HG02970 (cell line): ENCODE data around the gene NADSYN1.
"Not testable (repeated sequence)": the region's sequence is repeated elsewhere in the genome, so short reads cannot be mapped to it uniquely, and the experiment has no call there.

Source experiments
- ATAC-seq: cut with Tn5 transposase; IDR thresholded peaks from one replicate; pipeline ENCODE4 v1.9.1; 2021; ENCODE audit warnings: mild to moderate bottlenecking, moderate library complexity, moderate number of reproducible peaks; ENCODE audit not compliant: unreplicated experiment, low FRiP score

Gene NADSYN1

DNA sequence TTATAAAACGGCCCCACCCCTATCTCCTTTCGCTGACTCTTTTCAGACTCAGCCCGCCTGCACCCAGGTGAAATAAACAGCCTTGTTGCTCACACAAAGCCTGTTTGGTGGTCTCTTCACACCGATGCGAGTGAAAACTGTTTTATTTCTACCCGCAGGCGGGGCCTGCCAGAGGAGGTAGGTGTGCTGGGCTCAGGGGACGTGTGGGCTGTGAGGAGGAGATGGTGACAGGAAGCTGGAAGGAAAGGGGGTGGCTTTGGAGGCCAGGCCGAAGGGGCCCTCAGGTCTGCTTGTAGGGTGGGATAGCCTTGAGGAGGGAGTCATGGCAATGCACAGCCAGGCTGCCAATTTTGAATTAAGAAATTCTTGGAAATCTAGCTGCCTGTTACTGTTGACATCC is 52.8 kb downstream of the NADSYN1 start:
- ATAC-seq, result no peak

DNA sequence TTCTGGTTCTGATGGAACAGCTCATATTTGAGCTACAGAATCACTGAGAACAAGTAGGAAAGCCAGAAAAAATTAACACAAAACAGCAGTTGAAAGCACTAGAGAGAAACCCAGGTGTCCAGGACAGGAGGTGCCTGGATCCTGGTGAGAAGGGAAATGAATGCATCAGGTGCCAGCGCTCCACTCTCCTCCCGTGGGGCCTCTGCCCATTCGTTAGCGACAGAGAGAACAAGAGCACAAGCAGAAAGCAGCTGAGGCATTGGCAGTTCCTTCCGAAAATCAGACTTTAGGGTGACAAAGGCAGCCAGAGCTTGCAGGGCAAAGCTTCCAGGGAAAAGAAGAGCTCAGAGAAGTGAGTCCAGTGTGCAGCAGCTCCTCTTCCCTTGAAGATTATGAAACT is 54.1 kb downstream of the NADSYN1 start:
- no peak for ATAC-seq

DNA sequence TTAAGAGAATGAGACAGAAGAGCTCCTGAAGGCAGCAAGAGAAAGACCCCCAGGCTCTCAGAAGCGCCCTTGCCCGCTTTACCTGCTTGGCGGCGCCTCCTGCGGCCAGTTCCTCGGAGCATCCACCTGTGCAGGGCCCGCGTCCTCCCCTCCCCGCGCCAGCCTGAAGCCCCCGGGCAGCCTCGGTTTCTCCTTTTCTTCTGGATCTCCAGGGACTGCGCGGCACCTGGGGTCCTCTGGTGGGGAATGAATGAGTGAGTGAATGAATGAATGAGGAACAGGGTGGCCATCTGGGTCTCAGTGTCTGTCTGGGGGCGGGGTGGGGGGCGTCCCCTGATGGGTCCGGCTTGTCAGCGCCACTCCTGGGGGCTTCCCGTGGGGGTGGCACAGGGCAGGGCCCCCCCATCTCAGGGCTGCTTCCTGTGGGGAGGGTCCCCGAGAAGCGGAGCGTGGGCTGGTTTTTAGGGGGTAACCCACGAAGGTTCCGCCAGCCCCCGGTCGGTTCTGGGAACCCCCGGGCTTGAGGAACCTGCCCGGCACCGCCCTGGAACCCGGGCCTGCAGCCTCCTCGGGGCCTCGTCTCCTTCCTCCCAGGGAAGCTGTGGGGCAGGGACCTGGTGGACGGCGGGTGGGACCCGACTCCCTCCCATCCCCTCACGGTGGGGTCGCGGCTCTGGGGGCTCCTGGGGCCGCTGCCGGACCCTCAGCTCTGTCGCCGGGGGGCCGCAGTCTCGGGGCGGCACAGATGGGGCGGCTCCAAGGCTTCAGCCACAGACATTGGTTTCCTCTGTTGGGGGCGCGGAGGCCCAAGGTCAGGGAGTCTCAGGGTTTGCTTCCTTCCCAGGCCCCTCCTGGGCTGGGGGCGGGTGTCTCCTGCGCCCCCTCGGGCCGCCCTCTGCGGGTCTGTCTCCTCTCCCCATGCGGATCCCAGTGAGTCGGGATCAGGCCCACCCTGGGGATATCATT is 65.8 kb downstream of the NADSYN1 start:
- ATAC-seq, result no peak

DNA sequence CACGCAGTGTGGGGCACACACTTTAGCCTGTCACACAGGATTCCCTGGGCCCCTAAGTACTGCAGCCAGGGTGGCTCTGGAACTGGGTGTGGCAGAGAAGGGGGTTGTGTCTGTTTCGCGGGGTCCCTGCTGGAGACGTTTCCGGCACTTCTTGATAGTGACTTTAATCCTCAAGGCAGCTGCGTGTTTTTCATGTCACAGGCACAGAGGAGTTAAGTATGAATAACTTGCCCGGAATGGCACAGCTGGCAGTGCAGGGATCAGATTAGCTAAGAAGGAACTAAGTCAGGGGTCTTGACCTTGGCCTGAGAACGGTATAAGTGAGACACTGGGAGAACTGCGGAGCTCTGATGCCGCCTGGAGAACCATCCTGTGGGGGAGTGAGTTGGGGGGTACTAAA is 66.5 kb downstream of the NADSYN1 start:
- no peak for ATAC-seq

DNA sequence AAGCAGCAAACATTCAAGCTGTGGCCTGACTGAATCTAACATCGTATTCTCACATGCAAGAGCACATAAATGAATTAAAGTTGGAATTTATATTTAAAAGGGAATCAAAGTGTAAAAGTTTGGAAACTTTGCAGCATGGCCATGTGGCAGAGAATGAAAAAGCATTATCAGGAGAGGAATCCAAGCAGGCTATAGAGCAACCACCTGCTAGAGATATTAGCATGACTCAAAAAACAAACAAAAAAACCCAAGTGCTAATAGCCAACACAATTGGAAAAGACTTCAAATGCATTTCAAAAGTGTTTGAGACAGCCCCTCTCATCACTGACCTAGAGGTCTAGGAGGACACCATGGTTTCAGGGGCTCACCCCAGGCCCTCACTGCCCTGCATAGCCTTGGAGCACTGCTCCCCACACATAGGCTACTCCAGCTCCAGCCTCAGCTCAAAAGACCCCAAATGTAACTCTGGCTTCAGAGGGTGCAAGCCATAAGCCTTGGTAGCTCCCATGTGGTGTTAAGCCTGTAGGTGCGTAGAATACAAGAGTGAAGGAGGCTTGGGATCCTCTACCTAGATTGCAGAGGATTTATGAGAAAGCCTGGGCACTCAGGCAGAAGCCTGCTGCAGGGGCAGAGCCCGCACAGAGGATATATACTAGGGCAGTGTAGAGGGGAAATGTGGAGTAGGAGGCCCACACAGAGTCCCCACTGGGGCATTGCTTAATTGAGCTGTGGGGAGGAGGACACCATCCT is 72.4 kb downstream of the NADSYN1 start:
- ATAC-seq, result no peak

DNA sequence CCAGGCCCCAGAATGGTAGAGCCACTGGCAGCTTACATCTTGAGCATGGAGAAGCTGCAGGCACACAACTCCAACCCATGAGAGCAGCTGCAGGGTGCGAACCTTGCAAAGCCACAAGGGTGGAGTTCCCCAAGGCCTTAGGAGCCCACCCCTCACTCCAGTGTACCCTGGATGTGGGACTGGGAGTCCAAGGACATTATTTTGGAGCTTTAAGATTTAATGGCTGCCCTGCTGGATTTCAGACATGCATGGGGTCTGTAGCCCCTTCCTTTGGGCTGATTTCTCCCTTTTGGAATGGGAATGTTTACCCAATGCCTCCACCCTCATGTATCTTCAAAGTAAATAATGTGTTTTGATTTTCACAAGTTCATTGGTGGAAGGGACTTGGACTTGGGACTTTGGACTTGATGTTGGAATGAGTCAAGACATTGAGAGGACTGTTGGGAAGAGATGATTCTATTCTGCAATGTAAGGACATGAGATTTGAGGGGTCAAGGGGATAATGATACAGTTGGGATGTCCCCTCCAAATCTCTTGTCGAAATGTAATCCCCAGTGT is 73.0 kb downstream of the NADSYN1 start:
- ATAC-seq, result no peak

DNA sequence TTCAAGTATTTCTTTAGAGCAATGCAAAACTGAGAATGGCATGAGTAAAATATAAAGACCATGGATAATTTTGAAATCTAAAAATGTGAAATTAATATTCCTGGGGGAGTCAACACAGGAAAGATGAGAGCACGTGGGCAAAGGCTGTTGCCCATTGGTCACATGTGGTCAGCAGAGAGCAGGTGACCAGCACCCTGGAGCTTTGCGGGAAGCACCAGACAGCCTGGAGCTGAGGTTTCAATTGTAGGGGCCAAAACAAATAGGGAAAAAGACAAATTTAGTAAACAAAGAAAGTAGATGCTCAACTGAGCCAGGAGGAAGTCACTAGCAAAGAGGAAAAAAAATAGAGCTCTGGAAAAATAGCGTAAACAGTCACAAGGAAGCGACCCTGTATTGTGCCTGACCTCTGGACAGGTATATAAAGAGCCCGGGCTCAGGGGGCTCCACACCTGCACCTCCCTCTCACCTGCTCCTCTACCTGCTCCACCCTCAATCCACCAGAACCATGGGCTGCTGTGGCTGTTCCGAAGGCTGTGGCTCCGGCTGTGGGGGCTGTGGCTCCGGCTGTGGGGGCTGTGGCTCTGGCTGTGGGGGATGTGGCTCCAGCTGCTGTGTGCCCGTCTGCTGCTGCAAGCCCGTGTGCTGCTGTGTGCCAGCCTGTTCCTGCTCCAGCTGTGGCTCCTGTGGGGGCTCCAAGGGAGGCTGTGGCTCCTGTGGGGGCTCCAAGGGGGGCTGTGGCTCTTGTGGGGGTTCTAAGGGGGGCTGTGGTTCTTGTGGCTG is 74.0 kb downstream of the NADSYN1 start, which contains the start of gene KRTAP5-7:
Gene KRTAP5-7 (plus strand): TSS at position 472 of the 780 bp plus-strand sequence. CDS start 34 bp downstream, at position 506.
- not testable (repeated sequence) for ATAC-seq

DNA sequence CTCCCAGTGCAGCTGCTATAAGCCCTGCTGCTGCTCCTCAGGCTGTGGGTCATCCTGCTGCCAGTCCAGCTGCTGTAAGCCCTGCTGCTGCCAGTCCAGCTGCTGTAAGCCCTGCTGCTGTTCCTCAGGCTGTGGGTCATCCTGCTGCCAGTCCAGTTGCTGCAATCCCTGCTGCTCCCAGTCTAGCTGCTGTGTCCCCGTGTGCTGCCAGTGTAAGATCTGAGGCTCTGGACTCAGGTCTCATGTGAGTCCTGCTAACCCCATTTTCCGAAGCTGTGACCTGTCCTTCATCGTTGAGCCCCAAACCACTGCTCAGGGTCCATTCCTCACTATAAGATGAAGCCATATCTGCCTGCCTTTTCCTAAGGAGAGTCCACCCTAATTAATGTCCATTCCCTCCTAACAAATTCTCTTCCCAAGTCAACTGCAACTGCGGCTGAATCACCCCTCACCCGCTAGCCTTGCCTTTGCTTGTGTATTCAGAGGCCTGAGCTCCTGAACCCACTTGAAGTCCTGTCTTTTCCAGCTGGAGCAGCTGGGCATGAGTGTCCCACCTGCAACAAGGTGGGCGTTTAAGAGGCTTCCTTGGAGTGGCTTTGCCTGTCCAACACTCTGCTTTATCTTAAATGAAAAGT is 74.7 kb downstream of the NADSYN1 start:
- ATAC-seq, result no peak

DNA sequence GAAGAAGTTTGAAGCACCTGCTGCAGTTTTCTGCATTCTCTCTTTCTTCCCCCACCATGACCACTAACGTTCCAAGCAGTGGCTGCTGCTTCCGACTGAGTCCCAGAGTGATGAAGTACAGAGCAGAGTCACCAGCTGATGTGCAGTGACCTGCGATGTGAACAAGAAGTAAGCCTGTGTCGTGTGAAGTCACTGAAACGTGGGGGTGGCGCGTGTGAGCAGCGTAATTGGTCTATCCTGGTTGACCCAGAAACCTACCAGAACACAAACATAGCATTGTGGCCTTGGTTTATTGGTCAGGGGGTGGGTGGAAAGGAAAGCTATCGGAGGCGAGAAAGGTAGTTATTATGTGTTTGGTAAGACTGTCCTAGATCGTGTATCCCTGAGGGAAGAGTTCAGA is 77.6 kb downstream of the NADSYN1 start:
- ATAC-seq, result no peak

DNA sequence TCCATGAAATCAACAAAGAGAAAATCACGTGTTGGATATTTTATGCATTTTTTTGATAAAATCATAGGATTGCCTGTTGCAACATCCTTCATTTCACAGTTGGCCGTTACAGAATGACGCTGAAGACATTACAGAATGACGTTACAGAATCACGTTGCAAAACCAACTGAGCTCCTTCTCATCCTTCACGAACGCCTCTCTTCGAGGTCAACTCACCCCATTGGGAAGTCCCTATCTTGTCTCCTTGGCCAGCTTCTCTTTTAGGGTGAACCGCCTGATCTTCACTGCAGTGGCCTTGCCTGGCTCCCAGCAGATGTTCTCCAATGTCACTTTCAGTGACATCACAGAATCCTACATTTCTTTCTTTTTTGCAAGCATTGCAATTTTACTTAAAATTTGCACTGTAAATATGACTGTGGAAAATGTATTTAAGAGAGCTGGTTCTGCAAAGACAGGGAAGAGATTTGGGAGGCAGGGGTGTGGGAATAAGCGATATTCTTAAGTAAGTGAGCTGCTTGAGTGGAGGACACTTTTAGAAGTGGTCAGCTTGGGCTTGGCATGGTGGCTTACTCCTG is 79.1 kb downstream of the NADSYN1 start:
- ATAC-seq, result no peak

DNA sequence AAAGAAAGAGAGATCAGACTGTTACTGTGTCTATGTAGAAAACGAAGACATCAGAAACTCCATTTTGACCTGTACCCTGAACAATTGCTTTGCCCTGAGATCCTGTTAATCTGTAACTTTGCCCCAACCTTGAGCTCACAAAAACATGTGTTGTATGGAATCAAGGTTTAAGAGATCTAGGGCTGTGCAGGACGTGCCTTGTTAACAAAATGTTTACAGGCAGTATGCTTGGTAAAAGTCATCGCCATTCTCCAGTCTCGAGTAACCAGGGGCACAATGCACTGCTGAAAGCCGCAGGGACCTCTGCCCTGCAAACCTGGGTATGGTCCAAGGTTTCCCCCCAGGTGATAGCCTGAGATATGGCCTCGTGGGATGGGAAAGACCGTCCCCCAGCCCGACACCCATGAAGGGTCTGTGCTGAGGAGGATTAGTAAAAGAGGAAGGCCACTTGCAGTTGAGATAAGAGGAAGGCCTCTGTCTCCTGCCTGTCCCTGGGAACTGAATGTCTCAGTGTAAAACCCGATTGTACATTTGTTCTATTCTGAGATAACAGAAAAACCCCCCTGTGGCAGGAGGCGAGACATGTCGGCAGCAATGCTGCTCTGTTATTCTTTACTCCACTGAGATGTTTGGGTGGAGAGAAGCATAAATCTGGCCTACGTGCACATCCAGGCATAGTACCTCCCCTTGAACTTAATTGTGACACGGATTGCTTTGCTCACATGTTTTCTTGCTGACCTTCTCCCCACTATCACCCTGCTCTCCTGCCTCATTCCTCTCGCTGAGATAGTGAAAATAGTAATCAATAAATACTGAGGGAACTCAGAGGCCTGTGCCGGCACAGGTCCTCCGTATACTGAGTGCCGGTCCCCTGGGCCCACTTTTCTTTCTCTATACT is 82.0 kb downstream of the NADSYN1 start:
- not testable (repeated sequence) for ATAC-seq

DNA sequence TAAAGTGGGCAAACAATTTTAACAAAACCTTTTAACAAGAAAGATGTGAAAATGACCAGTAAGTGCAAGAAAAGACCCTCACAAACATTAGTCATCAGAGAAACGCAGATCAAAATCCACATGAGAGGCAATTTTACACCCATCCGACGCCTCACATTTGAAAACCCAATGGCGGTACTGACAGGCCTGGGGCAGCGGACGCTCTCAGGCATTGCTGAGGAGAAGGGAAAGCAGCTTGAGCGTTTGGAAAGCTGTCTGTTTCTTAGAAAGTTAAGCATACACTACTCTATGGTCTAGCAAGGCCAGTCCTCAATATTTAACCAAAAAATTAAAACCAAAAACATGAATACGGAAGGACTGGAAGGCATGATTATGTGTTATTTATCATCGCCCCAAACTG is 82.8 kb downstream of the NADSYN1 start:
- no peak for ATAC-seq

DNA sequence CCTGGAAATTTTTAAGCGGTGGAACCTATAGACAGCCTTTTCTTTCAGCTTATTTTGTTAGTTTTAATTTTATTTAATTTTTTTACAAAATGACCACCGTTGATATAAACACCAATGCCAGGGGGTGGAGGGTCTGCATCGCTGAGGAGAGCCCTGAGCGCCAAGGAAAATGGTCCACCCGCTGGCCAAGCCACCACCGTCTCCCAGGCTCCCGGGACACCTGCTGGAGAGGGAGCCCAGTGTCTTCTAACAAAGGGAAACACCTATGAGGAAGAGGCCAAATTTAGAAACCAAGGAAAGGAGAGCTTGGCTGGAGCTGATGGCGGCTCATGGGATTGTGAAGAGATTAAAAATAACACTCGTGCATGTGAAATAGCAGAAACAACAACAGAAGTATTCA is 84.5 kb downstream of the NADSYN1 start:
- ATAC-seq, result no peak

DNA sequence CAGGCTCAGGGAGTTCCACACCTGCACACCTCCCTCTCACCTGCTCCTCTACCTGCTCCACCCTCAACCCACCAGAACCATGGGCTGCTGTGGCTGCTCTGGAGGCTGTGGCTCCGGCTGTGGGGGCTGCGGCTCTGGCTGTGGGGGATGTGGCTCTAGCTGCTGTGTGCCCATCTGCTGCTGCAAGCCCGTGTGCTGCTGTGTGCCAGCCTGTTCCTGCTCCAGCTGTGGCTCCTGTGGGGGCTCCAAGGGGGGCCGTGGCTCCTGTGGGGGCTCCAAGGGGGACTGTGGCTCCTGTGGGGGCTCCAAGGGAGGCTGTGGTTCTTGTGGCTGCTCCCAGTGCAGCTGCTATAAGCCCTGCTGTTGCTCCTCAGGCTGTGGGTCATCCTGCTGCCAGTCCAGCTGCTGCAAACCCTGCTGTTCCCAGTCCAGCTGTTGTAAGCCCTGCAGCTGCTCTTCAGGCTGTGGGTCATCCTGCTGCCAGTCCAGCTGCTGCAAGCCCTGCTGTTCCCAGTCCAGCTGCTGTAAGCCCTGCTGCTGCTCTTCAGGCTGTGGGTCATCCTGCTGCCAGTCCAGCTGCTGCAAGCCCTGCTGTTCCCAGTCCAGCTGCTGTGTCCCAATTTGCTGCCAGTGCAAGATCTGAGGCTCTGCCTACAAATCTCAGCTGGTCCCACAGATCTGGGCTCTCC is 85.1 kb downstream of the NADSYN1 start, which contains the start of gene KRTAP5-8:
Gene KRTAP5-8 (plus strand): TSS at position 49 of the 689 bp plus-strand sequence. CDS start 31 bp downstream, at position 80.
- ATAC-seq, result not testable (repeated sequence)

DNA sequence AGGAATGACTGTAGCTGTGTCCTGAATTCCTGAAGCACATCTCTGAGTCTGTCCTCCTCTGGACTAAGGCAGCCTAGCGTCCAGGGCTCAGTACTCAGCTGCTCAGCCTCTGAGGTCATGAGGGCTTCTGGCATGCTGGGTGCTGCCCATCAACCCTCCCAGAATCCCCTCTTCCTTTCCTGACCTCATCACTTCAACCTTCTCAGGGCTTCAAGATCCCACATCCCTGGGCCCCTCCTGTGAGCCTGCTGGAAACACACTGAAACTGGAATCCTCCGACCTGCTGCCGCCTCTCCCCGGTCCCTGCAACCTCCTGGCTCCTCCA is 85.6 kb downstream of the NADSYN1 start:
- no peak for ATAC-seq

DNA sequence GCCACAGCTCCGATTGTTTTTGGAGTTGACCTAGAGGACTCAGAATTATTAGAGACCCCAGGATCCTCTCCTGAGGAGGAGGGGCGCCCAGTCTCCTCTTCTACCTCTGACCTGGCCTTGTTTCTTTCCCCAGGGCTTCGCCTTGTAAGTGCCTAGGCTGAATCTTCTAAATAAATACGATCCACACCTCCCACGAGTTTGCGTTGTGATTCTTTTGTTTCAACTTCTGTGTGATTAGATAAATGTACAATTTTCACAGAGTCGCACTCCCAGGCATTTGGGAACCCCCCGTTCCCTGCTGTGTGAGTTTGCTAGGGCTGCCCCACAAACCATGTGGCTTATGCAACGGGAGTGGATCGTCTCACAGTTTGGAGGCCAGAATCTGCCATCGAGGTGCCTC is 86.0 kb downstream of the NADSYN1 start:
- no peak for ATAC-seq

DNA sequence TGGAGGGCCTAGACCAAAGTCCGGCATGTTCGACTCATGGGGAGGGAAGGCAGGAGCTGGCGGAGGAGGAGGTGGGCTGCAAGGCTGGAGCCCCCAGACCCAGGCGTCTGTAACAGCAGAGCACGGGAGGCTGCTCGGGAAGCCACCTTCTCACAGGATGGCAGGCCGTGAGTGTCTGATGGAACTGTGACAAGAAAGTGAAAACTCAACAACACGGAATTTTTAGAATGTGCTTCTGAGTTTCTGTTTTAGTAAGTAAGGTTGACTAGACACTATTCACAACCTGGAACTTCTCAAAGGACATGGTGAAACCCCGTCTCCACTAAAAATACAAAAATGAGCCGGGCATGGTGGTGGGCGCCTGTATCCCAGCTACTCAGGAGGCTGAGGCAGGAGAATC is 87.0 kb downstream of the NADSYN1 start:
- ATAC-seq, result not testable (repeated sequence)
